IMR-90 (cell line): Measurements from ENCODE around the gene PELI1. TPM values are rescaled to one million over a fixed set of nuclear protein-coding genes. Genes with fewer than 3 reads are reported as not detected.

Experiments
- ATAC-seq: fragments of 200-7000 bp; cut with Tn5 transposase; 2 replicates; pipeline ENCODE4 v1.9.1; 2020; ENCODE audit warnings: low read depth, mild to moderate bottlenecking, moderate library complexity
- BruUV-seq: library from RNA; stranded (reverse); fragments of 400-500 nt; replicated peaks from 2 replicates; lab custom pipeline; 2021; lab: Mats Ljungman, UMichigan
- CTCF ChIA-PET: fragments of 300-600 bp; formaldehyde crosslinking; extraction: SDS; loops from one replicate; lab custom pipeline; 2021; ENCODE audit warnings: antibody characterized with exemption; lab: Yijun Ruan, JAX
- POLR2A ChIA-PET: fragments of 300-600 bp; sonication (Branson Sonifier 250); formaldehyde crosslinking; loops from one replicate; lab custom pipeline; 2022; ENCODE audit warnings: antibody characterized with exemption; ENCODE audit not compliant: unreplicated experiment; lab: Charles Lee
- DNase-seq: peaks from one replicate; pipeline ENCODE4 v3.0.0; 2013
- H2AFZ ChIP-seq: replicated peaks from 2 replicates; pipeline ENCODE3; 2013; ENCODE audit warnings: low read length, mild to moderate bottlenecking; ENCODE audit not compliant: poor library complexity
- H2AK5ac ChIP-seq: 2 replicates; pipeline ENCODE4 v1.6.1; 2013; ENCODE audit warnings: low read depth, low read length, inconsistent platforms
- H2AK9ac ChIP-seq: replicated peaks from 2 replicates; pipeline ENCODE3; 2013; ENCODE audit warnings: mild to moderate bottlenecking, low read depth, low read length, moderate library complexity; ENCODE audit not compliant: poor library complexity
- H2BK120ac ChIP-seq: 2 replicates; pipeline ENCODE4 v1.6.1; 2013; ENCODE audit warnings: low read depth, low read length, inconsistent platforms
- H2BK15ac ChIP-seq: 3 replicates; pipeline ENCODE4 v1.6.1; 2013; ENCODE audit warnings: low read depth, low read length, inconsistent platforms
- H2BK20ac ChIP-seq: 2 replicates; pipeline ENCODE4 v1.6.1; 2013; ENCODE audit warnings: low read depth, mild to moderate bottlenecking, inconsistent platforms, low read length, moderate library complexity
- H2BK5ac ChIP-seq: 2 replicates; pipeline ENCODE4 v1.6.1; 2013; ENCODE audit warnings: mild to moderate bottlenecking, low read depth, low read length, inconsistent platforms; ENCODE audit not compliant: poor library complexity, severe bottlenecking
- H3K14ac ChIP-seq: replicated peaks from 2 replicates; pipeline ENCODE4 v1.6.1; 2013; ENCODE audit warnings: low read depth, low read length, inconsistent platforms
- H3K18ac ChIP-seq: 2 replicates; pipeline ENCODE4 v1.6.1; 2013; ENCODE audit warnings: low read depth, low read length, control low read depth
- H3K23ac ChIP-seq: 2 replicates; pipeline ENCODE4 v1.6.1; 2013; ENCODE audit warnings: low read depth, low read length, inconsistent platforms
- H3K27ac ChIP-seq: 2 replicates; pipeline ENCODE4 v1.5.1; 2013; ENCODE audit warnings: mild to moderate bottlenecking, control low read depth, low read length; ENCODE audit not compliant: insufficient read depth
- H3K27me3 ChIP-seq: 2 replicates; pipeline ENCODE4 v1.6.1; 2013; ENCODE audit warnings: low read length; ENCODE audit not compliant: control insufficient read depth, insufficient read depth
- H3K36me3 ChIP-seq: 2 replicates; pipeline ENCODE4 v1.6.1; 2013; ENCODE audit warnings: low read length, mixed read lengths; ENCODE audit not compliant: control insufficient read depth, insufficient read depth
- H3K4ac ChIP-seq: 2 replicates; pipeline ENCODE4 v1.6.1; 2013; ENCODE audit warnings: low read depth, low read length, inconsistent platforms
- H3K4me1 ChIP-seq: 2 replicates; pipeline ENCODE4 v1.6.1; 2013; ENCODE audit warnings: low read length, mixed read lengths; ENCODE audit not compliant: control insufficient read depth, insufficient read depth
- H3K4me2 ChIP-seq: 2 replicates; pipeline ENCODE4 v1.6.1; 2013; ENCODE audit warnings: low read depth, mild to moderate bottlenecking, control low read depth, low read length, moderate library complexity
- H3K4me3 ChIP-seq: 2 replicates; pipeline ENCODE4 v1.5.1; 2013; ENCODE audit warnings: low read depth, mild to moderate bottlenecking, control low read depth, low read length, moderate library complexity; ENCODE audit not compliant: insufficient read depth
- H3K56ac ChIP-seq: 2 replicates; pipeline ENCODE4 v1.6.1; 2013; ENCODE audit warnings: low read length, inconsistent platforms; ENCODE audit not compliant: insufficient read depth; ENCODE audit errors: extremely low read depth
- H3K79me1 ChIP-seq, 2 experiments: 2 replicates each; pipeline ENCODE4 v1.6.1; 2013; ENCODE audit warnings: low read length in 2 of 2, inconsistent platforms in 1 of 2, low read depth in 1 of 2
- H3K9ac ChIP-seq: 2 replicates; pipeline ENCODE4 v1.6.1; 2013; ENCODE audit warnings: low read depth, low read length, control low read depth
- H3K9me1 ChIP-seq: 2 replicates; pipeline ENCODE4 v1.6.1; 2013; ENCODE audit warnings: low read length, inconsistent platforms; ENCODE audit not compliant: insufficient read depth
- H3K9me3 ChIP-seq: 2 replicates; pipeline ENCODE4 v1.6.1; 2013; ENCODE audit warnings: low read length; ENCODE audit not compliant: control insufficient read depth, insufficient read depth
- H4K20me1 ChIP-seq: 2 replicates; pipeline ENCODE4 v1.6.1; 2013; ENCODE audit warnings: low read length, inconsistent platforms; ENCODE audit not compliant: insufficient read depth
- H4K5ac ChIP-seq: 2 replicates; pipeline ENCODE4 v1.6.1; 2013; ENCODE audit warnings: mild to moderate bottlenecking, low read depth, low read length, control low read depth
- H4K8ac ChIP-seq, 2 experiments: 2 replicates each; pipeline ENCODE4 v1.6.1; 2013; ENCODE audit warnings: low read depth in 2 of 2, low read length in 2 of 2, control low read depth in 1 of 2, inconsistent platforms in 1 of 2
- H4K91ac ChIP-seq: 2 replicates; pipeline ENCODE4 v1.6.1; 2013; ENCODE audit warnings: low read depth, low read length, inconsistent platforms; ENCODE audit not compliant: insufficient read depth
- CEBPB ChIP-seq: IDR thresholded peaks from 2 replicates; pipeline ENCODE4 v1.6.1; 2012; ENCODE audit warnings: low read depth, low read length, improper control_type of control experiment
- FOS ChIP-seq: fragments of 150-350 bp; IDR thresholded peaks from 2 replicates; pipeline ENCODE4 v1.6.1; 2016; ENCODE audit warnings: low read depth, low read length
- MAZ ChIP-seq: IDR thresholded peaks from 2 replicates; pipeline ENCODE4 v1.6.1; 2012; ENCODE audit warnings: low read depth, mild to moderate bottlenecking, low read length, improper control_type of control experiment, moderate library complexity, borderline replicate concordance
- RAD21 ChIP-seq: IDR thresholded peaks from 2 replicates; pipeline ENCODE4 v1.6.1; 2012; ENCODE audit warnings: low read length, improper control_type of control experiment
- SMC3 ChIP-seq: fragments of 150-350 bp; IDR thresholded peaks from 2 replicates; pipeline ENCODE4 v1.6.1; 2016; ENCODE audit warnings: low read depth, mild to moderate bottlenecking, antibody characterized with exemption, low read length, moderate library complexity
- dilution Hi-C: fragments of 300-500 bp; cut with HindIII; formaldehyde crosslinking; loops from one replicate; pipeline ENCODE4 v1.14.3; 2018; ENCODE audit warnings: low sequenced_read_pairs; ENCODE audit not compliant: unreplicated experiment
- in situ Hi-C: fragments of 300-500 bp; cut with MboI; formaldehyde crosslinking; loops from 3 replicates; pipeline ENCODE4 v1.14.3; 2019; ENCODE audit warnings: low sequenced_read_pairs, inconsistent platforms, mixed read lengths
- intact Hi-C: fragments of 100-400 bp; cut with micrococcal nuclease; formaldehyde crosslinking; loops from 2 replicates; pipeline ENCODE4 v1.10.0; 2022
- polyA plus RNA-seq, 3 experiments: library from polyadenylated mRNA; depleted of rRNA; stranded (reverse); fragments of >200 nt; gene quantifications; 2 replicates each; pipeline ENCODE4 v1.2.3, GENCODE V29; 2012; ENCODE audit warnings: low replicate concordance in 1 of 3
- total RNA-seq: library from RNA; depleted of rRNA; stranded (reverse); fragments of >200 nt; gene quantifications from 2 replicates; pipeline ENCODE4 v1.2.3, GENCODE V29; 2012

PELI1 gene
- total and polyA plus RNA-seq, 2 of the 4 experiments (the other 2 are of a cell fraction): 2.2 to 2.5 TPM

DNA sequence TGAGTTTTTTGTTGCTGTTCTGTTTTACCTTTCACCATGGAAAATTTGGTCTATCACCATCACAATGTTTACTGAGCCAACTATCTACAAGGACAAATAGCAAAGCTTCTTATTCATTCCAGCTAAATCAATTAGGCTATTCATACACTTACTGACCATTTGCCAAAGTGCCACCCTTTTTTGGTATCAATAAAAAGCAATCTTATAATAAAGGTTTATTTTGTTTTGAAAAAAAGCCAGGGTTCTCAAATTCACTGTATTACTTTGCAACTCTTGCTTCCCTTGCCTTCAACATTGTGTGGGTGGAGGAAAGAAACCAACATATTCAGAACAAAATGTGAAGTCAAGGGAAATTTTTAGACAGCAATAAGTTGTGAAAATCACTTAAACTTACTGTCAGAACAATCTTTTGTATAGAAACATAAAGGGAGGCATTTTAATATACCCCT, 15.3 kb downstream of the PELI1 start:
- Histone ChIP-seq H2AFZ (no peak overlapping the region), H3K4ac (no peak overlapping the region), H3K4me1 (no peaks in the 10 kb centered on the region), H2BK15ac (no peak overlapping the region), H4K91ac (no peak overlapping the region), H3K9me1 (no peaks in the 10 kb centered on the region), H3K14ac (no peak overlapping the region), H4K20me1 (no peaks in the 10 kb centered on the region), H3K4me3 (no peak overlapping the region), H3K9ac (no peak overlapping the region), H3K79me1 (peaks cover 0 to 3% of the 10 kb centered on the region in 2 experiments; a peak in 1 of 4 replicates), H4K8ac (no peak overlapping the region), H2BK5ac (no peak overlapping the region), H3K9me3 (no peaks in the 10 kb centered on the region), H3K27ac (no peak overlapping the region), H3K18ac (no peak overlapping the region), H2AK9ac (no peak overlapping the region), H2AK5ac (no peak overlapping the region), H3K56ac (no peak overlapping the region), H2BK120ac (no peak overlapping the region), H2BK20ac (no peak overlapping the region), H3K36me3 (no peaks in the 10 kb centered on the region), H3K23ac (no peak overlapping the region), H4K5ac (no peak overlapping the region), H3K4me2 (no peak overlapping the region), H3K27me3 (no peaks in the 10 kb centered on the region)
- ATAC-seq (no peak), DNase-seq (peak; percentile 18)
- TF ChIP-seq CEBPB (no peak), SMC3 (no peak), MAZ (no peak), RAD21 (no peak), FOS (no peak)
- dilution Hi-C loops: no loop called here
- CTCF ChIA-PET: no interaction called here
- BruUV-seq: no TSS peak
- in situ Hi-C loops: no loop called here
- intact Hi-C loops: no loop called here
- POLR2A ChIA-PET: no interaction called here
